OCI-M2 (cell line): ENCODE measurements around the gene KIF25.

Source experiments
- DNase-seq: peaks from one replicate; lab custom pipeline; 2025; ENCODE audit not compliant: unreplicated experiment; lab: John Stamatoyannopoulos, UW

The KIF25 gene

GRCh38 chr6:168086616-168087015, 89.1 kb downstream of the KIF25 start:
- no peak for DNase-seq

GRCh38 chr6:168087436-168088160, 90.1 kb downstream of the KIF25 start:
- DNase-seq: no peak

- DNase-seq: no peak
Measured at GRCh38 chr6:168088161-168089053, 90.9 kb downstream of the KIF25 start.

GRCh38 chr6:168089186-168090063, 92.0 kb downstream of the KIF25 start:
- no peak for DNase-seq

GRCh38 chr6:168090064-168090690, 92.7 kb downstream of the KIF25 start:
- no peak for DNase-seq

GRCh38 chr6:168090706-168091105, 93.2 kb downstream of the KIF25 start:
- DNase-seq: no peak

GRCh38 chr6:168091381-168092264, 94.2 kb downstream of the KIF25 start:
- DNase-seq: no peak

GRCh38 chr6:168092541-168092940, 95.1 kb downstream of the KIF25 start:
- no peak for DNase-seq

- no peak for DNase-seq
Measured at GRCh38 chr6:168093071-168093505, 95.6 kb downstream of the KIF25 start.

- no peak for DNase-seq
Measured at GRCh38 chr6:168093634-168094033, 96.2 kb downstream of the KIF25 start.
